ENCODE measurements around the gene FRRS1L.

DNA sequence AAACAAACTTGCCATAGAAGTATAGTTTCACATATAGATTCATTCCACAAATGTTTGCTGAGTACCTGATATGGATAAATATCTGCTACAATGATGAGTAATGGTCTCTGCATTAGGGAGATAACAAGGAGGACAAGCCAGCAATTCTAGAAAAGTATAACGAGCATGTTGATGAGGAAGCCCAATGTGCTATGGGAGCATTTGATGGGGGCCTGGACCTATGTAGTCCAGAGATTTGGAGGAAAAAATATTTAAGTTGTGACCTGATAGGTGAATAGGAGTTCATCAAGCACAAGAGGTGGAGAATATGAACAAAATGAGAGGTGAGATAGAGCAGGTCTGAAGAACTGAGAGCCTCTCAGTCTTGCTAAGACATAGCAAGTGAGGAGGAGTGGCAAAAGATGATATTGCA lies 32.9 kb downstream of the FRRS1L start:
- TF ChIP-seq EZH2 (IDR thresholded peaks at IDR 0.05) (no peak), POLR2AphosphoS5 (IDR thresholded peaks at IDR 0.05; ENCODE audit: borderline replicate concordance, low read depth, low read length) (no peak)
